Superior temporal gyrus (tissue), 1 donor: ENCODE data around the gene LGMN.

Experiments
- DNase-seq: peaks from one replicate; pipeline ENCODE4 v3.0.0-alpha.2; 2016; ENCODE audit errors: extremely low spot score

The LGMN gene

GRCh38 chr14:92677087-92677668 is 71.2 kb downstream of the LGMN start:
- no peak for DNase-seq

DNA sequence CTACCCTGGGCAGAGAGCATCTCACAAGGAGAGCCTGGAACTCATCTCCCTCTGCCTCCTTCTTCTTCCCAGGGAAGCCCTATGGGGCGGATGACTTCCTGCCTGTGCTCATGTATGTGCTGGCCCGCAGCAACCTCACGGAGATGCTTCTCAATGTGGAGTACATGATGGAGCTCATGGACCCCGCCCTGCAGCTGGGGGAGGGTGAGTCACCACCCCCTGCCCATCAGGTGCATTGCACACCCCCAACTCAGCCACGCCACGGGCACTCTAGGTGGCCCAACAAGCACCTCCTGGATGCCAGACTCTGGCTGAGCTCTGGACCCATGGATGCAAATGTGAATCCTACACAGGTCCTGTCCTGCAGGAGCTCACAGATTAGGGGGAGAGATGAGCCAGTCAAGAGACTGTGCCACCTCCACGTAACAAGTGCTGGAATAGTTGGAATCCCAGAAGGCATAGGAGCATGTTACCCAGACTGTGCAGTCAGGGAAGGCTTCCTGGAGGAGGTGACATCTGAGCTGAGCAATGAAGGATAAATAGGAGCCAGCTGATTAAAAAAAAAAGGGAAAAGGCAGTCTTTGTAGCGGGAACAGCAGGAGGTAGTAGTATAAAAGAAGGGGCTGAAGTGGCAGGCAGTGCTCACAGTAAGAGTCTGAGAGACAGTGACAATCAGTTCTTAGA is 71.9 kb downstream of the LGMN start:
- no peak for DNase-seq

DNA sequence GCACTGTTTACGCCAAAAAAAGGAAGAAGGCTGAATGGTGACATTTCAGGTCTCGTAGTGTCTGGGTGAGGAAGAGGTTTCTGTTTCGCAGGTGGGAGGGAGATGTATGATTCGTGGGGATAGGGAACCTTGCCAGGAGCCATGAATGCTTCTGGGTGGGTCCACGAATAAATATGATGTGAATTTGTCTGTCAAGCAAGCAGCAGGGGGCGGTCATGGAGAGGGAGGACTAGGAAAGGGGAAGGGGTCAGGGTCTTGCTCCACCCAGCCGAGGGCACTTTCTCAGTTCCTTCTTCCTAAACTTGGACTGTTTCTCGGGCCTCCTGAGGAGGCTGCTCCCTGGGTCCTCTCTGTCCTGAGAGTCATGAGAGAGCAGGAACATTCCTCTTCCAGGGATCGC is 72.5 kb downstream of the LGMN start:
- DNase-seq = no peak

- no peak for DNase-seq
These were observed 73.0 kb downstream of the LGMN start for GRCh38 chr14:92675421-92675820.

DNA sequence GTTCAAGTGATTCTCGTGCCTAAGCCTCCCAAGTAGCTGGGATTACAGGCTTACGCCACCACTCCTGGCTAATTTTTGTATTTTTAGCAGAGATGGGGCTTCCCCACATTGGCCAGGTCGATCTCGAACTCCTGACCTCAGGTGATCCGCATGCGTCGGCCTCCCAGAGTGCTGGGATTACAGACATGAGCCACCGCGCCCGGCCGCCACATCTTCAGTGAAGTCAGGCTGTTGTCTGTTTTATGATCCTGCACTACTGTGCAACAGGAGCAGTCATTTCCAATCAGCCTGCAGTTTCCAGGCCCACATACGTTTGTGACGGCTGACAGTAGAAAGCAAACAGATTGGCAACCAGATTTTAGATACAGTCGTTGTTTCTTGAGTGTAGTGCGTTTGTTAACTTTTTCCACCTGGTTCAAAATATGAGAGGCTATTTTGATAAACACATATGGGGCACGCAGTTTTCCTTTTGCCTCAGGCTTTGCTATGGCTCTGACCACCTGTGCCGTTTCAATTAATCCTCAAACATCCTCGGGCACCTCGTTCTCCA is 74.8 kb downstream of the LGMN start:
- DNase-seq = no peak

DNA sequence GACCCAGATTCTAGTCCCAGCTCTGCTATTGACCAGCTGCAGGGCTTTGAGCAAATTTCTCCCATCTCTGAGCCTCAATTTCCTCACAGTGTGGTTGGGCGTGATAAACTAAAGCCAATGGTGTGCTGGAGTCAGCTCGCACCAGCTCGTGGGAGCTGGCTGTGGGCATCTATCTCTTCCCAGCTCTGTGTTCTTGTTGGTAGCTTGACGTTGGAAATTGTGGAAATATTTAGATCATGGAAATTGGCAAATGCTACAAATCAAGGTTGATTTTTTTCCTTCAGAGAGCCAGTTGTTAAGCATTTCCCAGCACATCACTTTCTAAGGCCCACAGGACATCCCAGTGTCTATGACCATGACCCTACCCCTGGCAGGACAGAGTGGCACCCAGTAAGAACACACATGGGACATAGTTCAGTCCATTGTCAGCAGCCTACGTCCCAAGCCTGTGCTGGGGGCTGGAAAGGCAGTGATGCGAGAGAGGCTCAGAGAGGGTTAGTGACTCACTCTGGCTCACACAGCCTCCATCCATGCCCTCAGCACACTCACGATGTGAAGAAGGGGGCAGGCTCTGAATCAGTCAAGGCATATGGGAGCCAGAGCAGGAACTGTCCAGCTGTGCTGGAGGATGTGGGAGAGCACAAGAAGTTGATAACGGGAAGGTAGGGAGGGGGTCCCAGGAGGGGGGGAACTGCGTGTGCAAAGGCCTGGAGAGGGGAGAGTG is 77.6 kb downstream of the LGMN start:
- no peak for DNase-seq

- no peak for DNase-seq
These were observed 78.3 kb downstream of the LGMN start for GRCh38 chr14:92670160-92670559.

- no peak for DNase-seq
These were observed 80.0 kb downstream of the LGMN start for GRCh38 chr14:92668276-92668973.

GRCh38 chr14:92666251-92666650 is 82.2 kb downstream of the LGMN start:
- no peak for DNase-seq

GRCh38 chr14:92665661-92666110 is 82.7 kb downstream of the LGMN start:
- no peak for DNase-seq

DNA sequence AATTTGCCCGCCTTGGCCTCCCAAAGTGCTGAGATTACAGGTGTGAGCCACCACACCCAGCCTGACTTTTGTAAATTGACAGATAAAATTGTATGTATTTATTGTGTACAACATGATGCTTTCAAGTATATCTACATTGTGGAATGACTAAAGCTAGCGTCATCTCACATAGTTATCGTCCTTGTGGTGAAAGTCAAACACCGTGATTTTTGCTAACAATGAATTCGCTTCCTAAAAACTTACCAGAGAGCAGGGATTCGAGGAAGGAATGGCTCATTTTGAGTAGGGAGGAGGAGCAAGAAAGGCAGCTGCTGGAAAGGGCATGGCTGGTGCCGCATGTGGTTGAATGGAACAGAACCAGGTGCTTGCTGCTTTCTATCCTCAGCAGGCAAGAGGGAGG is 85.4 kb downstream of the LGMN start:
- DNase-seq = no peak

DNA sequence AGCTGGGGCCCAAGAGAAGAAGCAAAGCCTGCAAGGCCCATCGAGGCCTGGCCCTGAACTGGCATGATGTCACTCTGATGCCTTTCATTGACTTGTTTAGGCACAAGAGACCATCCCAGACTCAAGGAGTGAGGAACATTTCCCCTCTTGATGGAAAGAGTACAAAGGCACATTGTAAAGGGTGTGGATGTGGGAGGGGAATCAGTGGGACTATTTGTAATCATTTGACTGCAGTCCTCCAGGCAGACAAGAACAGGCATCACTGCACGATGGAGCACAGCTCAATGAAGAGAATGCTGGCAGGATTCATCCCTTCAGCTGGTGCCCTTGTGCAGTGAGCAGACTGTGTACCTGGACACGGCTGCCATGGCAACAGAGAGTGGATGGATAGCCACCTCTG is 87.9 kb downstream of the LGMN start:
- no peak for DNase-seq

GRCh38 chr14:92659765-92660561 is 88.5 kb downstream of the LGMN start:
- peak; percentile 49 for DNase-seq

GRCh38 chr14:92658684-92659083 is 89.7 kb downstream of the LGMN start:
- no peak for DNase-seq

DNA sequence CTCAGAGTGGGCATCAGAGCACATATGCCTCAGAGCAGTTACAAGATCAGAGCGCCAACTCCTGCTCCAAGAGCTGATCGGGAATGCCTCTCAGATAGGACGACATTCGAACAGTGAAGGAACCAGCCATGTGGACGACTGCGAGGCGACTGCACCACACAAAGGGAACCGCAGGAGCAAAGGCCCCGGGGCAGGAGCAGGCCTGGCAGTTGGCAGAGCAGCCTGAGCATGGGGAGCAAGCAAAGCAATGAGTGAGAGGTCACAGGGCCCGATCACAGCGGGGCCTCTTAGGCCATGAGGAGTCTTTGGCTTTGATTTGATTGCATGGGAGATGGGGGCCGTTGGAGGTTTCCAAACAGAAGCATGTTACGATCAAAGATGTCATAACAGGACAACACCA is 90.3 kb downstream of the LGMN start:
- DNase-seq = no peak

DNA sequence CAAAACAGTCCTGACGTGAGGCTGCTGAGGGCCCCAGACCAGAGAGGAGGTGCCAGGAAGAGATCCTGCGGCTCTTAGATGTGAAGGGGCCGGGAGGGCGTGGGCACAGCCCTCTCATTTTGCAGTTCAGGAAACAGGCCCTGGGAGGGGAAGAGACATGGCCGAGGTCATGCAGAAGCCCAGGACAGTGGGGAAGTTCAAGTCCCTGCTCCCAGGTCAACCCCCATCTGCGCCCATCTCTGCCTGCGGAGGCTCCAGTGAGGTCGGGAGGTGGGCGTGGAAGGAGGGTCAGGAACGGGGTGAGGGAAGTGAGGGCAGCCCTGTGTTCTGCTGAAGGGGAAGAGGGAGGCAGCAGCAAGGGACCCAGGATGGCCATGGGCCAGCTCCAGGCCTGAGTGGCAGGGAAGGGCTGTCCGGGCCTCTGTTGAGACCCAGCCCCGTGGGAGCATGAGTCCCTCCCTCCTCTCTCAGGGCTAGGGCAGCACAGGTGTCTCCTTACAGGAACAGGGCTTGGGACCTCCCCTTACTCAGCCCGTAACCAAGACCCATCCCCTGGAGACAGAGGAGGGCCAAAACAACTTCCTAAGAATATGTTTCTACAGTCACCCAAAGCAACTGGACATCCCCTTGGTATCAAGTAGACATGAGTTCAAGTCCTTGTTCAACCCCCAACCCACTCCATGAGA is 90.8 kb downstream of the LGMN start:
- DNase-seq = no peak

DNA sequence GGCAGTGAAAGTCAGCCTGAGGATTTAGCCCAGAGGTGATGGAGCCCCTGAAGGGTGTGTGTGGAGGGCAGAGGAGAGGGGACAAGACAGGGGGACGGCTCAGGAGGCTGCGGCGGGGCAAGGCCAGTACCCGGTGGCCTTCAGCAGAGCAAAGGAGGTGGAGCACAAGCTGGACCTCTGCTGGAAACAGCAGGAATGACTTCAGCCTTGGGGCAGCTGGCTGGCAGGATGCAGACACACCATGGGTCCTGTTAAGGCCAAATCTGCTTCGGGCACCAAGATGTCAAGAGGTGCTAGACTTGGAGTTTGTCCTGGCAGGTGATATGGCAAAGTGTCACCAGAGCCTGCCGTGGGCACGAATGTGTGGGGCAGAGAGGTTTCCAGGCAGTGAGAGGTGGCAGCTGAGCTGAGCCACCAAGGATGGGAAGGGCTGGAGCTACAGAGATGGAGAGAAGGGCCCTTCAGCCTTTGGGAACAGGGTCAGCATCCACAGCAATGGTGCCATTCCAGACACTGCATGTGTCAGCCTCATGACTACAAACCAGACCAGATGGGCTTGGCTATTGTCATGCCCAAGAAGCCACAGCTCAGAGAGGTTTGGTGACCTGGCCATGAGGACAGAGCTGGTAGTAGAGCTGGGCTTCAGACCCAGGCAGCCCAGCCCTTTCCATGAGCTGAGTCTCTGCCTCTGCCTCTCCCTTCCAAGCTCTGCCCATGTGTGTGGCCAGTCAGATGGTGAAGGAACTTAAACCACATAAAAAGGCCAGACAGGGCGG is 91.9 kb downstream of the LGMN start:
- no peak for DNase-seq

GRCh38 chr14:92655419-92656201 is 92.8 kb downstream of the LGMN start:
- no peak for DNase-seq

GRCh38 chr14:92654239-92654901 is 94.1 kb downstream of the LGMN start:
- DNase-seq = no peak
